Motor neuron (in vitro differentiated cells): ENCODE data around the gene CHD9NB. TPM values are rescaled to one million over a fixed set of nuclear protein-coding genes. Genes with fewer than 3 reads are reported as not detected.
A peak's percentile ranks its signal among the peaks of the same experiment; 100 is the strongest.

ENCODE experiments used
- ATAC-seq, 8 experiments: fragments of 200-7000 bp; cut with Tn5 transposase; replicated peaks in 6 of 8; 2 replicates each; pipeline ENCODE4 v1.8.0; 2021; ENCODE audit warnings: mild to moderate bottlenecking in 8 of 8, moderate library complexity in 8 of 8
- H3K27ac ChIP-seq, 2 donors: fragments of 250-450 bp; sonication (Bioruptor Pico); 2 replicates each; pipeline ENCODE4 v1.9.0; 2021; ENCODE audit warnings: antibody characterized with exemption in 2 of 2, mild to moderate bottlenecking in 2 of 2, moderate library complexity in 1 of 2
- H3K4me1 ChIP-seq, 2 donors: fragments of 250-450 bp; sonication (Bioruptor Pico); replicated peaks in 1 of 2; 2 replicates each; pipeline ENCODE4 v1.6.1; 2021; ENCODE audit warnings: antibody characterized with exemption in 2 of 2, mild to moderate bottlenecking in 2 of 2, moderate library complexity in 1 of 2
- H3K4me3 ChIP-seq, 5 donors: fragments of 250-450 bp; sonication (Bioruptor Pico); 2 replicates each; pipeline ENCODE4 v1.9.0; 2021; ENCODE audit warnings: antibody characterized with exemption in 5 of 5, mild to moderate bottlenecking in 5 of 5, moderate library complexity in 4 of 5
- WGBS, 10 experiments: fragments of 450-650 bp; shearing (Covaris generic); methylation state at CpG; one replicate each; pipeline ENCODE4 v1.0.0; 2022; 5-methylcytosine and 5-hydroxymethylcytosine counted together
- in situ Hi-C, 9 experiments: fragments of 400-800 bp; cut with MboI; loops; one replicate each; pipeline ENCODE4 v1.15.0; 2021; ENCODE audit warnings: low sequenced_read_pairs in 9 of 9, low pct_unique_long_range_greater_than_20kb in 2 of 9; ENCODE audit not compliant: unreplicated experiment in 9 of 9
- total RNA-seq, 8 experiments: library from RNA; unstranded; fragments of 300-600 nt; gene quantifications; 2 replicates each; pipeline versions ENCODE4 v1.2.3 to v1.2.4, GENCODE V29; 2022

CHD9NB gene
- 10 to 100 TPM in 1 of 8 experiments, 1 to 10 TPM in 3, under 1 TPM in 2, not detected in 2; 0.05 to 20.8 (median 3.0) TPM for total RNA-seq

DNA sequence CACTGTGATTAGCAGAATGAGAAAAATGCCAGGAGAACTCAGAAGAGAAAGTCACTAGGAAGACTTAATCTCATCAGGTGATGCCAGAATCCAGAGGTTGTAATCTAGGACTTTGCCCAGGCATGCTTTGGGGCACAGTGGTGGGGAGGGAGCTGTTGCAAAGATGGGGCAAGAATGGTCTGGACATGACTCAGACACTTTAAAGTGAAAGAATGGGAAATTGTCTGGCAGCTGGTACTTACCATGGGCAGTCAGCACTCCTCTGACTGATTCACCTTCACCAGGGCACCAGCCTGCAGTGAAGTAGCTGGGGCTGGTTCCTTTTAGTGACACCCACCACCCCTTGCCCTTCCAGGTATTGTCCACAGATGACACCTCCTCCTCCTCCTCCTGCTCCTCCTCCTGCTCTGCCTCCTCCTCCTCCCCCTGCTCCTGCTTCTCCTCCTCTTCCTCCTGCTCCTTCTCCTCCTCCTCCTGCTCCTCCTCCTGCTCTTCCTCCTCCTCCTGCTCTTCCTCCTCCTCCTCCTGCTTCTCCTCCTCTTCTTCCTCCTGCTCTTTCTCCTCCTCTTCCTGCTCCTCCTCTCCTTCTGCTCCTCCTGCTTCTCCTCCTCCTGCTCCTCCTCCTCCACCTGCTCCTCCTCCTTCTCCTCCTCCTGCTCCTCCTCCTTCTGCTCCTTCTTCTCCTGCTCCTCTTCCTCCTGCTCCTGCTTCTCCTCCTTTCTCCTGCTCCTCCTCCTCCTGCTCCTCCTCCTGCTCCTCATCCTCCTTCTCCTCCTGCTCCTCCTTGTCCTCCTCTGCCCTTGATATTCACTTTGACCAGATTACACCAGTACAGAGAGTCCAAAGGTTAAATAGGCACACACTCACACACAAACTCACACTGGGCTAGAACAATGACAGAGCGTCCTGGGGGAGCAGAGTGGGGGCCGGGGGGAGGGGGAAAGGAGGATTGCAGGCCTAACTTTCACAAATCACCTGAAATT is at the start of gene CHD9NB:
Gene CHD9NB, minus strand, starts transcription at position 379 of the 983 bp plus-strand sequence. CDS start 8,739 bp downstream, outside the sequence.
- H3K4me3 ChIP-seq: no peak within 1 kb of the TSS
- no CpG with 5 or more reads among the region's 2 CpGs for WGBS, 10 experiments
- no peak within 1 kb of the TSS for H3K27ac ChIP-seq
- peaks cover 5 to 11% of the 10 kb centered on the region in 2 donors for H3K4me1 ChIP-seq
- peak in 4 of 8 experiments; percentile 2 to 54 (median 26) for ATAC-seq
- in situ Hi-C loops: loop anchor here in 4 of 9 experiments (25.0 kb wide), 2 partner anchors 109 to 159 kb away; no protein-coding TSS in a partner anchor

DNA sequence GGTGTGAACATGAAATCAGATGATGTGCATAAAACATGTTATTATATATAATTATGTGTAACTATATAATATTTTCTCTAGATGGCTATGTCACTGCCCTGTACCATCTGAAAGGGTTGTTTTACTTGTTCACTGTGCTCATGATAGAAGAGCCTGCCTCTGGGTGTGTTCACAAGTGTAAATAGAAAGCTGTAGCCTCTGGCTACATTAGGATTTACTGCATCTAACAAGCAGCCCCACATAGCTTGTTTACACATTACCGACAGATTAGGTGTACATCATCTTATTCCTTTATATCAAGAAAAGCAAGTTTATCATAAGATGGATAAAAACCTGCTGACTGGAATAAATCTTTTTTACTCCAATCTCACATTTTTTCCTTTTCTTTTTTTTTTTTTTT is 48.2 kb upstream of the CHD9NB start:
- 36 to 100% (median 88%) methylated on average over 1 of the region's 1 CpG; no CpG with 5 or more reads in 3 of the 10 experiments for WGBS, 10 experiments
- ATAC-seq: no peak
- Histone ChIP-seq H3K4me1 (peaks cover 24% of the 10 kb centered on the region in 2 donors), H3K27ac (no peak overlapping the region), H3K4me3 (no peak overlapping the region)
- in situ Hi-C loops: no loop called here

DNA sequence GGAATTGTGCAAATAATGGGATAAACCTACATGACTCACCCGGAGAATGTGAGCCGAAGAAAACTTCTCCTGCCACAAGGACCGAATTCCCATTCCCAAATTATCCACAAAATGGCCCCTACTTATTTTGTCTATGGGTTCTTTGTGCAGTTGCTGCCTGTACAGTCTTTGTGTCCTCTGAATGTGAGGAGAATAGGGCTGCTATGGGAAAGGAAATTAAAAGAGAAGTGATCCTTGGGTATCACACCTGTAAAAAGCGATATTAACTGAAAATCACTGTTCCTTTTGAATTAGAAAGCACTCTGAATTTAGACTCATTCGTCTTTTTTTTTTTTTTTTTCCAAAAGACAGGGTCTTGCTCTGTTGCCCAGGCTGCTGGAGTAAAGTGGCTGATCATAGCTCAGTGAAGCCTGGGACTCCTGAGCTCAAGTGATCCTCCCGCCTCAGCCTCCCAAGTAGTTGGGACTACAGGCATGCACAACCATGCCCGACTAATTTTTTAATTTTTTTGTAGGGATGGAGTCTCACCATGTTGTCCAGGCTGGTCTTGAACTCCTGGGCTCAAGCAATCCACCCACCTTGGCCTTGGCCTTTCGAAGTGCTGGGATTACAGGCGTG is 47.5 kb upstream of the CHD9NB start:
- Histone ChIP-seq H3K27ac (peak overlapping the region; percentile 58 to 77), H3K4me1 (peaks cover 24% of the 10 kb centered on the region in 2 donors), H3K4me3 (peak overlapping the region in 3 of 5 donors; percentile 14 to 25 (median 21))
- 40 to 100% (median 56%) methylated on average over 1 to 8 of the region's 9 CpGs; no CpG with 5 or more reads in 4 of the 10 experiments for WGBS, 10 experiments
- in situ Hi-C loops: no loop called here
- no peak for ATAC-seq

GRCh38 chr16:53099318-53100130 is 46.8 kb upstream of the CHD9NB start:
- Histone ChIP-seq H3K4me3 (peak overlapping the region in 4 of 5 donors; percentile 8 to 25 (median 18)), H3K27ac (peak overlapping the region; percentile 58 to 77), H3K4me1 (peaks cover 24% of the 10 kb centered on the region in 2 donors)
- 0 to 27% (median 3%) methylated on average over 1 to 9 of the region's 26 CpGs; no CpG with 5 or more reads in 4 of the 10 experiments for WGBS, 10 experiments
- in situ Hi-C loops: no loop called here
- ATAC-seq: peak; percentile 63 to 83 (median 78)

DNA sequence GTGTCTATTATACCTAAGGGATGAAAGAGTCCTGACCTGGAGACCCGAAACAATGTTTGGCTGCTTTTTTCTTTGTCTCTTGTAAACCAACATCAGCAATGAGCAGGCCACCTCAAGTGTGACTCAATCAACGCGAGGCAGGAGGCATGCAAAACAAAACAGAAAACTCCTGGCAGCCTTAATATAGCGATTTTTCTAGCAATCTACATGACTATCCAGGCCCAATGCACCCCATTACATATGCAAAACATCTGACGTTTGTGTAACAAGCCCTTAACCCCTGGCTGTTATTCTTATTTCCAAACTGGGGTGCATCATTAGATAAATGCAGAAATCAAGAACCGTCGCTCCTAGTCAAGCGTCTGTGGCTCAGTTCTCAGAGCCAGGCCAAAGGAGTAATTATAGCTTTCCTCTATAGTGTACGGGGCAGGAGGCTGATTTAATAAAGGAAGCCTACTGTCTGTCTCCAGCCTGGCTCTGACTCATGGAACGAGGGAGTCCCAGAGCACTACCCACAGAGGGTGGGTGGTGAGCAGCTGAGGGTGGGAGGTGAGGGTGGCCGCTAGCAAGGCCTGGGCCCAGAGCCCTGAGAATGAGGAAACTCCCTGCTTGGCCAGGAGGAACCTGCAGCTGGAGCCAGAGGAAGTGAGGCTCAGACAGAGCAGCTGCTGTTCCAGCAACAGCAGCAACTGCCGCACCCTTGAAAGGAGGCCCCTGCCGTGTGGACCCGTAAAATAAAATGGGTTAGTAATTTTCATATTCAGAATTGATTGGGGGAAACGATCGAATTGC is 46.0 kb upstream of the CHD9NB start:
- in situ Hi-C loops: no loop called here
- peak; percentile 64 to 90 (median 86) for ATAC-seq
- Histone ChIP-seq H3K27ac (peak overlapping the region; percentile 58 to 77), H3K4me1 (peaks cover 24% of the 10 kb centered on the region in 2 donors), H3K4me3 (peak overlapping the region in 3 of 5 donors; percentile 14 to 25 (median 21))
- 0 to 45% (median 30%) methylated on average over 3 to 13 of the region's 16 CpGs; no CpG with 5 or more reads in 1 of the 10 experiments for WGBS, 10 experiments

DNA sequence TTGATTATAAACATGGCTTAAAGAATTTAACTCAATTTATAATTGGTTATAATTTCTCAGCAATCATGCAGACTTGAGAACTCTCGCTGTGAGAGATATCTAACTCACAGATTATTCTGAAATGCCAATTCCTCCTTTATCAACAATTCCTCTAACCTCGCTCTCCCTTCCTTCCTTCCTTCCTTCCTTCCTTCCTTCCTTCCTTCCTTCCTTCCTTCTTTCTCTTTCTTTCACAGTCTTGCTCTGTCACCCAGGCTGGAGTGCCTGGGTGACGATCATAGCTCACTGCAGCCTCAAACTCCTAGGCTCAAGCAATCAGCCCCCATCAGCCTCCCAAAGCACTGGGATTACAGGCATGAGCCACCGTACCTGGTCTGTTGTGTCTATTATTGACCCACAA is 44.5 kb upstream of the CHD9NB start:
- in situ Hi-C loops: no loop called here
- H3K4me3 ChIP-seq: no peak overlapping the region
- peaks cover 24% of the 10 kb centered on the region in 2 donors for H3K4me1 ChIP-seq
- 50 to 100% (median 86%) methylated on average over 1 to 3 of the region's 4 CpGs; no CpG with 5 or more reads in 3 of the 10 experiments for WGBS, 10 experiments
- no peak overlapping the region for H3K27ac ChIP-seq
- no peak for ATAC-seq

- H3K27ac ChIP-seq: no peak overlapping the region
- peaks cover 15 to 16% of the 10 kb centered on the region in 2 donors for H3K4me1 ChIP-seq
- no peak overlapping the region for H3K4me3 ChIP-seq
- ATAC-seq: peak in 1 of 8 experiments; percentile 4
- WGBS, 10 experiments: 0 to 100% (median 80%) methylated on average over 1 to 6 of the region's 10 CpGs; no CpG with 5 or more reads in 4 of the 10 experiments
- in situ Hi-C loops: no loop called here
These were observed 41.4 kb upstream of the CHD9NB start for GRCh38 chr16:53094013-53094630.

- 17 to 100% (median 85%) methylated on average over 1 to 5 of the region's 5 CpGs; no CpG with 5 or more reads in 1 of the 10 experiments for WGBS, 10 experiments
- Histone ChIP-seq H3K4me1 (peaks cover 6 to 8% of the 10 kb centered on the region in 2 donors), H3K27ac (no peak overlapping the region), H3K4me3 (no peak overlapping the region)
- ATAC-seq: no peak
- in situ Hi-C loops: no loop called here
These were observed 40.6 kb upstream of the CHD9NB start for GRCh38 chr16:53093162-53093744.

DNA sequence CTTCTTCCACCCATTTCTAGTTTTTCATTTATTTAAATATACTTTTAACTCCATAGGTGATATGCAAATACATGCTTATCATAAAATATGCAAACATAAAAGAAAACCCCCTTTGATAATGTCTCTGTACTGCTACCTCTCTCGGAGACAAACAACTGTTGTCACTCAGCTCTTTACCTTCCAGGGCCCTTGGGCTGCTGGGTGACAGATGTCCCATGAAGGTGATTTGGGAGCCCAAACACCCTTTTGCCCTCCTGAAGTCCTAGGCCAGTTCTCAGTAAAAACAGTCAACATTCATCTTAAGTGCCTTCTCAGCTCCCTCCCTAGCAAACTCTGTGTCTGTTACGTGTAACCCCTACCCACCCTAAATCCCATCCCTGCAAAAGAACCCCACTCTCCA is 39.6 kb upstream of the CHD9NB start:
- H3K4me1 ChIP-seq: peaks cover 6 to 9% of the 10 kb centered on the region in 2 donors
- in situ Hi-C loops: no loop called here
- WGBS, 10 experiments: 0 to 100% (median 67%) methylated on average over 1 to 2 of the region's 2 CpGs; no CpG with 5 or more reads in 3 of the 10 experiments
- peak overlapping the region in 1 of 2 donors; percentile 6 for H3K27ac ChIP-seq
- ATAC-seq: peak in 6 of 8 experiments; percentile 7 to 51 (median 41)
- peak overlapping the region in 3 of 5 donors; percentile 1 to 21 (median 3) for H3K4me3 ChIP-seq

- H3K4me1 ChIP-seq: peaks cover 6 to 16% of the 10 kb centered on the region in 2 donors
- peak overlapping the region; percentile 26 for H3K27ac ChIP-seq
- H3K4me3 ChIP-seq: peak overlapping the region in 3 of 5 donors; percentile 3 to 21 (median 9)
- 0 to 70% (median 2%) methylated on average over 1 to 7 of the region's 7 CpGs; no CpG with 5 or more reads in 1 of the 10 experiments for WGBS, 10 experiments
- ATAC-seq: peak; percentile 60 to 100 (median 99)
- in situ Hi-C loops: no loop called here
These were observed 38.9 kb upstream of the CHD9NB start for GRCh38 chr16:53091466-53092211.
